Breast epithelium (tissue), 3 donors: ENCODE measurements around the gene LRRC49.

ENCODE experiments used
- POLR2AphosphoS5 ChIP-seq, 3 donors: sonication (generic); formaldehyde crosslinking; IDR thresholded peaks; one replicate each; pipeline ENCODE4 v1.6.1; 2017; ENCODE audit warnings: antibody characterized with exemption in 3 of 3
- TF ChIP-seq, protein P1 (sequence below), 3 donors: fragments of 450-650 bp; IDR thresholded peaks; one replicate each; pipeline ENCODE4 v1.5.1; 2016 to 2017; ENCODE audit warnings: antibody characterized with exemption in 3 of 3, mild to moderate bottlenecking in 3 of 3, moderate library complexity in 3 of 3

DNA sequence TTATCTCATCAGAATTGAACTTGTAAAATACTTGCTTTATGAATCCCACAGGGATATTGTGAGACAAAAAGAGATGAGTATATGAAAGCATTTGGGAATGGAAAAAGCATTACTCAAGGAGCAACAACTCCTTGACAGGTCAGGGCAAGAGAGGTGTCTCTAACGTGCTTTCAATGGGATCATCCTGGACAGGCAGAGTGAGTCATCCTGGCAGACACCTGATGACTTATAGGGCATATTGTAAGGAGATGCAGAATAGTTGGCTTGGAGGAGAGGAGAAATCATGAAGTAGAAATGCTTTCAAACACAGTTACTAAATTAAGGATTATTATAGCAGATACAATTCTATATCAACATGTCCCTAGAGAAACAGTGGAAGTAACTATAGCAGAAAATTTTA is 150.7 kb downstream of the LRRC49 start:
- TF ChIP-seq, protein P1, sequence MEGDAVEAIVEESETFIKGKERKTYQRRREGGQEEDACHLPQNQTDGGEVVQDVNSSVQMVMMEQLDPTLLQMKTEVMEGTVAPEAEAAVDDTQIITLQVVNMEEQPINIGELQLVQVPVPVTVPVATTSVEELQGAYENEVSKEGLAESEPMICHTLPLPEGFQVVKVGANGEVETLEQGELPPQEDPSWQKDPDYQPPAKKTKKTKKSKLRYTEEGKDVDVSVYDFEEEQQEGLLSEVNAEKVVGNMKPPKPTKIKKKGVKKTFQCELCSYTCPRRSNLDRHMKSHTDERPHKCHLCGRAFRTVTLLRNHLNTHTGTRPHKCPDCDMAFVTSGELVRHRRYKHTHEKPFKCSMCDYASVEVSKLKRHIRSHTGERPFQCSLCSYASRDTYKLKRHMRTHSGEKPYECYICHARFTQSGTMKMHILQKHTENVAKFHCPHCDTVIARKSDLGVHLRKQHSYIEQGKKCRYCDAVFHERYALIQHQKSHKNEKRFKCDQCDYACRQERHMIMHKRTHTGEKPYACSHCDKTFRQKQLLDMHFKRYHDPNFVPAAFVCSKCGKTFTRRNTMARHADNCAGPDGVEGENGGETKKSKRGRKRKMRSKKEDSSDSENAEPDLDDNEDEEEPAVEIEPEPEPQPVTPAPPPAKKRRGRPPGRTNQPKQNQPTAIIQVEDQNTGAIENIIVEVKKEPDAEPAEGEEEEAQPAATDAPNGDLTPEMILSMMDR (IDR thresholded peaks at IDR 0.05) = no peak
- TF ChIP-seq POLR2AphosphoS5 (IDR thresholded peaks at IDR 0.05) = no peak
